Smooth muscle cell (in vitro differentiated cells): Measurements from ENCODE around the gene GFI1. TPM values are rescaled to one million over a fixed set of nuclear protein-coding genes. Genes with fewer than 3 reads are reported as not detected.

Source experiments
- DNase-seq: peaks from one replicate; lab custom pipeline; 2025; ENCODE audit not compliant: unreplicated experiment; lab: John Stamatoyannopoulos, UW
- H2AFZ ChIP-seq: fragments of 200-600 bp; sonication (generic); 2 replicates; pipeline ENCODE4 v1.6.0; 2016; ENCODE audit warnings: antibody characterized with exemption, low read depth, mild to moderate bottlenecking
- H3F3A ChIP-seq: fragments of 200-600 bp; sonication (generic); 2 replicates; pipeline ENCODE4 v1.6.0; 2017; ENCODE audit warnings: antibody characterized with exemption, low read depth
- H3K27ac ChIP-seq: fragments of 200-600 bp; sonication (generic); 2 replicates; pipeline ENCODE4 v1.5.1; 2016; ENCODE audit warnings: low read depth, mild to moderate bottlenecking
- H3K27me3 ChIP-seq: fragments of 200-600 bp; sonication (generic); 2 replicates; pipeline ENCODE4 v1.6.1; 2016; ENCODE audit warnings: low read depth, mild to moderate bottlenecking
- H3K36me3 ChIP-seq: fragments of 200-600 bp; sonication (generic); 2 replicates; pipeline ENCODE4 v1.5.1; 2016; ENCODE audit warnings: low read depth
- H3K4me1 ChIP-seq: fragments of 200-600 bp; sonication (generic); 2 replicates; pipeline ENCODE4 v1.5.1; 2016; ENCODE audit warnings: low read depth
- H3K4me2 ChIP-seq: fragments of 200-600 bp; sonication (generic); 2 replicates; pipeline ENCODE4 v1.6.0; 2016; ENCODE audit warnings: mild to moderate bottlenecking
- H3K4me3 ChIP-seq: fragments of 200-600 bp; sonication (generic); 2 replicates; pipeline ENCODE4 v1.5.1; 2016; ENCODE audit warnings: mild to moderate bottlenecking
- H3K79me2 ChIP-seq: fragments of 200-600 bp; sonication (generic); 2 replicates; pipeline ENCODE4 v1.6.0; 2016; ENCODE audit warnings: low read depth, mild to moderate bottlenecking
- H3K9ac ChIP-seq: fragments of 200-600 bp; sonication (generic); 2 replicates; pipeline ENCODE4 v1.6.0; 2016; ENCODE audit warnings: low read depth
- H3K9me3 ChIP-seq: fragments of 200-600 bp; sonication (generic); replicated peaks from 2 replicates; pipeline ENCODE4 v1.5.1; 2016; ENCODE audit warnings: low read depth
- H4K20me1 ChIP-seq: fragments of 200-600 bp; sonication (generic); 2 replicates; pipeline ENCODE4 v1.6.0; 2016; ENCODE audit warnings: low read depth
- WGBS: methylation state at CpG from one replicate; pipeline ENCODE4 v1.1.7; 2016; ENCODE audit warnings: low lambda C conversion rate; 5-methylcytosine and 5-hydroxymethylcytosine counted together
- polyA plus RNA-seq: library from polyadenylated mRNA; unstranded; fragments of >200 nt; fragmentation: Nextera tagmentation; extraction: Ambion mirVana; gene quantifications from 2 replicates; pipeline ENCODE4 v1.2.1, GENCODE V29; 2016
- total RNA-seq: library from RNA; depleted of rRNA; stranded (reverse); fragments of >200 nt; gene quantifications from 2 replicates; pipeline ENCODE4 v1.2.3, GENCODE V29; 2014
- TF ChIP-seq, protein P1 (sequence below): fragments of 200-600 bp; sonication (generic); IDR thresholded peaks from 2 replicates; pipeline ENCODE4 v1.5.1; 2017; ENCODE audit warnings: borderline replicate concordance, mild to moderate bottlenecking, antibody characterized with exemption; ENCODE audit not compliant: insufficient read depth, poor library complexity, severe bottlenecking

The GFI1 gene
- total and polyA plus RNA-seq, 2 experiments from 2014 or later: 0.40 TPM; not detected in 1

DNA sequence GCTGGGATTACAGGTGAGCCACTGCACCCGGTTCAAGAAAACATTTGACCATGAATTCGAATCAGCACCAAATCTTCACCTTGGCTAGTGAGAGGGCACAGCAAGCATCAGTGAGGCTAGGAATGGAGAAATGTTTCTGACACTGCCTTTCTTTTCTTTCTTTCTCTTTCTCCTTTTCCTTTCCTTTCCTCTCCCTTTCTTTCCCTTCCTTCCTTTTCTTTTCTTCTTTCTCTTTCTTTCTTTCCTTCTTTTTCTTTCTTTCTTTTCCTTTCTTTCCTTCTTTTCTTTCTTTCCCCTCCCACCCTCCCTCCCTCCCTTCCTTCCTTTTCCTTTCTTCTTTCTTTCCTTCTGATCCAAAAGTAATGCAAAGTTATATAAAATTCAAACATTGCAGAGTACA, 40.9 kb downstream of the GFI1 start:
- Histone ChIP-seq H3K4me3 (no peak overlapping the region), H3K9ac (no peak overlapping the region), H3K4me1 (peaks cover 19% of the 10 kb centered on the region), H3K27me3 (no peaks in the 10 kb centered on the region), H3K9me3 (no peaks in the 10 kb centered on the region), H2AFZ (no peak overlapping the region), H3F3A (no peaks in the 10 kb centered on the region), H3K4me2 (no peak overlapping the region), H3K79me2 (no peaks in the 10 kb centered on the region), H4K20me1 (no peaks in the 10 kb centered on the region), H3K36me3 (no peaks in the 10 kb centered on the region), H3K27ac (peak overlapping the region; percentile 14)
- TF ChIP-seq, protein P1, sequence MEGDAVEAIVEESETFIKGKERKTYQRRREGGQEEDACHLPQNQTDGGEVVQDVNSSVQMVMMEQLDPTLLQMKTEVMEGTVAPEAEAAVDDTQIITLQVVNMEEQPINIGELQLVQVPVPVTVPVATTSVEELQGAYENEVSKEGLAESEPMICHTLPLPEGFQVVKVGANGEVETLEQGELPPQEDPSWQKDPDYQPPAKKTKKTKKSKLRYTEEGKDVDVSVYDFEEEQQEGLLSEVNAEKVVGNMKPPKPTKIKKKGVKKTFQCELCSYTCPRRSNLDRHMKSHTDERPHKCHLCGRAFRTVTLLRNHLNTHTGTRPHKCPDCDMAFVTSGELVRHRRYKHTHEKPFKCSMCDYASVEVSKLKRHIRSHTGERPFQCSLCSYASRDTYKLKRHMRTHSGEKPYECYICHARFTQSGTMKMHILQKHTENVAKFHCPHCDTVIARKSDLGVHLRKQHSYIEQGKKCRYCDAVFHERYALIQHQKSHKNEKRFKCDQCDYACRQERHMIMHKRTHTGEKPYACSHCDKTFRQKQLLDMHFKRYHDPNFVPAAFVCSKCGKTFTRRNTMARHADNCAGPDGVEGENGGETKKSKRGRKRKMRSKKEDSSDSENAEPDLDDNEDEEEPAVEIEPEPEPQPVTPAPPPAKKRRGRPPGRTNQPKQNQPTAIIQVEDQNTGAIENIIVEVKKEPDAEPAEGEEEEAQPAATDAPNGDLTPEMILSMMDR: no peak
- WGBS: 95% methylated on average over 2 of the region's 2 CpGs
- no peak for DNase-seq

DNA sequence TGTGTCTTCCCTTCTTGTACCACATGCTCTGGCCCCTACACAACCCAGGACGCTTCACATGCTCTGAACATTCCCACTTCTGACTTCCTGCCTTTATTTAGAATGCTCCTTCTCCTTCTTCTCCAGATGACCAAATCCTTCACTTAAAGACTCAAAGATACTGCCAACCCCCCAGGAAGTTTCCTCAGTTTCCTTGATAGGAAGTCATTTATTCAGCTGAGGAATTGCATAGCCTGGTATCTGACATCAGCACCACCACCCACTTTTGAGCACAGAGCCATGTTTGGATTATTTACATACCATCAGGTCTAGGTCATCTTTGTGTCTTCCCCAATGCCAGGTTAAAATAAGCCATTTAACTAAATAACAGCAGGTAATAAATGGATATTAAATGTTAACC, 42.4 kb downstream of the GFI1 start:
- Histone ChIP-seq H3K4me1 (peaks cover 19% of the 10 kb centered on the region), H2AFZ (no peak overlapping the region), H3F3A (no peaks in the 10 kb centered on the region), H3K36me3 (no peaks in the 10 kb centered on the region), H3K9me3 (no peaks in the 10 kb centered on the region), H3K27ac (peak overlapping the region; percentile 33), H3K9ac (no peak overlapping the region), H3K79me2 (no peaks in the 10 kb centered on the region), H3K27me3 (no peaks in the 10 kb centered on the region), H4K20me1 (no peaks in the 10 kb centered on the region), H3K4me3 (no peak overlapping the region), H3K4me2 (peak overlapping the region; percentile 24)
- TF ChIP-seq, protein P1: no peak
- no peak for DNase-seq
- 82% methylated on average over 1 of the region's 1 CpG for WGBS

DNA sequence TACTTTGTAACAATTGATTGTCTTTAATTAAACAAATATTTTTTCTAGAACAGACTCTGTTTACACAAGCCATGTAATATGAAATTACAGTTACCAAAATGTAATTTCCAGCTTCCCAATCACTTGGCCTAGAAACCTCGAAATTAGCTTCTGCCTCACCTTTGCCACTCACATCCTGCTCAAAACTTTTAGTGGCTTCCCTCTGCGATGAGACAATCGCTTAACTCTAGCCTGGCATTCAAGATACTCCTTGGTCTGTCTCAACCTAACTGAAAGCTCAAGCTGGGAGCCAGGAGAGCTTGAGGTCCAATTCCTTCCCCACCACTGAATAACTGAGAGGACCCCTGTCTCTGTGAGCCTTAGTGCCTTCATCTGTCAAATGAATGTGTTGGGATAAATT, 42.8 kb downstream of the GFI1 start:
- Histone ChIP-seq H3K27ac (peak overlapping the region; percentile 33), H3K9me3 (no peaks in the 10 kb centered on the region), H3K4me1 (peaks cover 19% of the 10 kb centered on the region), H3K9ac (no peak overlapping the region), H3K4me2 (no peak overlapping the region), H3K36me3 (no peaks in the 10 kb centered on the region), H4K20me1 (no peaks in the 10 kb centered on the region), H2AFZ (no peak overlapping the region), H3K27me3 (no peaks in the 10 kb centered on the region), H3F3A (no peaks in the 10 kb centered on the region), H3K79me2 (no peaks in the 10 kb centered on the region), H3K4me3 (no peak overlapping the region)
- no peak for DNase-seq
- WGBS: 93% methylated on average over 3 of the region's 3 CpGs
- TF ChIP-seq, protein P1: no peak

DNA sequence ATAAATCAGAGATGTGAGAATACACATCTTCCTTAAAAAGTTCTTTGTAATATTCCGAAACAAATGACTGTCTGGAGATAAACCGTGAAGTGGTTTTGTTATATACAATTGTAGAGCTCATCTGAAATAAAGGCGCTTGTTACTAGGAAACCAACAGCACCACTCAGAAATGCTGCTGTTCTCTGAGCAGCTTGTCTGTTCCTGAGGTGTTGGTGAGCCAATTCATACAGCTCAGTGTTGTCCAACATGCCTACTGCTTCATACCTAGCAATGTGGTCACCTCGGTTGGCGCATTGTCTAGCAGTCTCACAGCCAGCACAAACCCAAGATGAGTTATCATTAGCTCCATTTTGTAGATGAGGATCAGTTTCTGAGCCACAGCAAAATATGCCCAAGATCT, 44.4 kb downstream of the GFI1 start:
- no peaks in the 10 kb centered on the region for H3K36me3 ChIP-seq
- TF ChIP-seq, protein P1: no peak
- WGBS: 97% methylated on average over 5 of the region's 5 CpGs
- H3K79me2 ChIP-seq: no peaks in the 10 kb centered on the region
- H3K4me2 ChIP-seq: no peak overlapping the region
- H3K9me3 ChIP-seq: no peaks in the 10 kb centered on the region
- H4K20me1 ChIP-seq: no peaks in the 10 kb centered on the region
- H3K27me3 ChIP-seq: no peaks in the 10 kb centered on the region
- no peak overlapping the region for H3K9ac ChIP-seq
- H2AFZ ChIP-seq: no peak overlapping the region
- H3F3A ChIP-seq: no peaks in the 10 kb centered on the region
- H3K4me3 ChIP-seq: peak overlapping the region; percentile 13
- H3K4me1 ChIP-seq: peaks cover 18% of the 10 kb centered on the region
- H3K27ac ChIP-seq: no peak overlapping the region
- no peak for DNase-seq
